ENCODE measurements around the gene SPOCD1.

Gene SPOCD1

DNA sequence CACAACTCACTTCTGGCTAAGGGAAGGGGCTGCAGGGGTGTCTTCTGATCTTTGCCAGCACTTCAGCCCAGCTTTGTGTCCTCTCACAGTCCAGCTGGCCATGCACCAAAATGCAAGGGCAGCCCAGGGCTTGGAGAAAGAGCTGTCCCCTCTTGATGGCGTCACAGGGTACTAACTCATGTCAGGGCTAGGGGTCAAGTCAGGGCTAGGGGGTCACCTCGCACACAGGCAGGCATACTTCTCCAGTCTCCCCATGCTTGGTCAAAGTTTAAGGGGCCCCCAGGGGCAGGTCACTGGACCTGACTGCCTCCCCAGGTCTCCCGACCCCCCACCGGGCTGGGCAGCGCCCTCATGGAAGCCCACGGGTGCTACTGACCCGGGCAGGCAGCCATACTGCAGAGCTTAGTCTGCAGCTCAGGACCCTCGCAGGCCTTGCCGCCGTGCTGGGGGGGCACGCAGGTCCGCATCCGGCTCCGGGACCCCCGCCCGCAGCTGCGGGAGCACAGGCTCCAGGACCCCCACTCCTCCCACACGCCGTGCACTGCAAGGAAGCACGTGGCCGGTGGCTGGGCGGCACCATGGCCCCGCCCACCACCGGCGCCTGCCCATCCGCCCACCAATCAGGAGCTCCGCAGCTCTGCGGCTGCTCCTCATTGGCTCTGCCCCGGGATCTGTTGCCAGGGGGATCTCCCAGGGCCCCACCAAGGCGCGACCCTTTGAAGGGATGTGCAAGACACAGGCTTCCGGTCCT is 73.2 kb downstream of the SPOCD1 start:
- in situ Hi-C loops (cut with MboI; ENCODE audit: low sequenced_read_pairs): no loop called here

Data from HL-60/S4 treated with retinoic acid at 250 ng/mL for 4 days and 3 days (cell line).